Loucy (cell line): ENCODE data around the gene STAB2.

Experiments
- H2AFZ ChIP-seq: fragments of 200-600 bp; sonication (generic); 2 replicates; pipeline ENCODE4 v1.6.0; 2016; ENCODE audit warnings: antibody characterized with exemption, mild to moderate bottlenecking, low read length, moderate library complexity
- H3F3A ChIP-seq: fragments of 200-600 bp; 2 replicates; pipeline ENCODE4 v1.6.0; 2016; ENCODE audit warnings: antibody characterized with exemption, low read depth, mild to moderate bottlenecking
- H3K27me3 ChIP-seq: fragments of 200-600 bp; sonication (generic); 2 replicates; pipeline ENCODE4 v1.6.1; 2014; ENCODE audit warnings: low read length, mild to moderate bottlenecking; ENCODE audit not compliant: insufficient read depth, poor library complexity, severe bottlenecking
- H3K36me3 ChIP-seq: fragments of 200-600 bp; sonication (generic); 2 replicates; pipeline ENCODE4 v1.6.1; 2016; ENCODE audit warnings: low read length; ENCODE audit not compliant: insufficient read depth
- H3K4me1 ChIP-seq: fragments of 200-600 bp; sonication (generic); 2 replicates; pipeline ENCODE4 v1.5.1; 2014; ENCODE audit warnings: low read length, mild to moderate bottlenecking; ENCODE audit not compliant: insufficient read depth, poor library complexity, severe bottlenecking
- H3K4me2 ChIP-seq: fragments of 200-600 bp; sonication (generic); 2 replicates; pipeline ENCODE4 v1.6.0; 2014; ENCODE audit warnings: antibody characterized with exemption, low read length, low read depth, mild to moderate bottlenecking; ENCODE audit not compliant: poor library complexity, severe bottlenecking
- H3K4me3 ChIP-seq: fragments of 200-600 bp; sonication (generic); 2 replicates; pipeline ENCODE4 v1.5.1; 2014; ENCODE audit warnings: low read length, mild to moderate bottlenecking, mixed read lengths; ENCODE audit not compliant: poor library complexity, severe bottlenecking
- H3K79me2 ChIP-seq: fragments of 200-600 bp; sonication (generic); 2 replicates; pipeline ENCODE4 v1.6.1; 2014; ENCODE audit warnings: low read length; ENCODE audit not compliant: insufficient read depth
- H3K9ac ChIP-seq: fragments of 200-600 bp; sonication (generic); 2 replicates; pipeline ENCODE4 v1.6.0; 2014; ENCODE audit warnings: mild to moderate bottlenecking, low read depth, low read length, moderate library complexity; ENCODE audit not compliant: poor library complexity, severe bottlenecking
- H3K9me2 ChIP-seq: fragments of 200-600 bp; sonication (generic); replicated peaks from 2 replicates; pipeline ENCODE4 v1.6.1; 2016; ENCODE audit warnings: low read depth, low read length, mixed read lengths
- H3K9me3 ChIP-seq: fragments of 200-600 bp; sonication (generic); 2 replicates; pipeline ENCODE4 v1.6.1; 2014; ENCODE audit warnings: mild to moderate bottlenecking, antibody characterized with exemption, low read length, low read depth; ENCODE audit not compliant: insufficient read depth
- H4K20me1 ChIP-seq: fragments of 200-600 bp; sonication (generic); 2 replicates; pipeline ENCODE4 v1.6.0; 2014; ENCODE audit warnings: antibody characterized with exemption, low read length, mild to moderate bottlenecking; ENCODE audit not compliant: insufficient read depth, poor library complexity, severe bottlenecking
- CTCF ChIP-seq: fragments of 200-600 bp; sonication (generic); conservative IDR thresholded peaks from 2 replicates; pipeline ENCODE4 v1.5.1; 2014; ENCODE audit warnings: mild to moderate bottlenecking, antibody characterized with exemption, low read length
- EZH2phosphoT487 ChIP-seq: fragments of 200-600 bp; IDR thresholded peaks from 2 replicates; pipeline ENCODE4 v1.6.1; 2018; ENCODE audit warnings: antibody characterized with exemption, mild to moderate bottlenecking, moderate library complexity, borderline replicate concordance

The STAB2 gene

GRCh38 chr12:103780992-103781391, 193.9 kb downstream of the STAB2 start:
- H3K4me3 ChIP-seq, result no peak overlapping the region
- no peaks in the 10 kb centered on the region for H3K79me2 ChIP-seq
- no peaks in the 10 kb centered on the region for H3K9me2 ChIP-seq
- H3K9ac ChIP-seq, result no peak overlapping the region
- H3K9me3 ChIP-seq, result no peaks in the 10 kb centered on the region
- H2AFZ ChIP-seq, result no peak overlapping the region
- no peak overlapping the region for H3K4me2 ChIP-seq
- no peaks in the 10 kb centered on the region for H3K4me1 ChIP-seq
- H3K36me3 ChIP-seq, result no peaks in the 10 kb centered on the region; the same call in 1 of the 2 replicates
- TF ChIP-seq EZH2phosphoT487 (no peak), CTCF (no peak)
- no peaks in the 10 kb centered on the region for H4K20me1 ChIP-seq
- no peaks in the 10 kb centered on the region for H3F3A ChIP-seq
- H3K27me3 ChIP-seq, result no peaks in the 10 kb centered on the region

- Histone ChIP-seq H3K9me3 (no peaks in the 10 kb centered on the region), H3K9ac (no peak overlapping the region), H3K9me2 (no peaks in the 10 kb centered on the region), H3F3A (no peaks in the 10 kb centered on the region), H4K20me1 (no peaks in the 10 kb centered on the region), H3K79me2 (no peaks in the 10 kb centered on the region), H3K4me1 (no peaks in the 10 kb centered on the region), H2AFZ (no peak overlapping the region), H3K27me3 (no peaks in the 10 kb centered on the region), H3K36me3 (no peaks in the 10 kb centered on the region; the same call in 1 of the 2 replicates), H3K4me2 (no peak overlapping the region), H3K4me3 (no peak overlapping the region)
- TF ChIP-seq CTCF, result no peak
- TF ChIP-seq EZH2phosphoT487, result no peak
Observed at GRCh38 chr12:103782399-103782798, 195.3 kb downstream of the STAB2 start.

- Histone ChIP-seq H3K27me3 (no peaks in the 10 kb centered on the region), H2AFZ (no peak overlapping the region), H3K9ac (no peak overlapping the region), H3K36me3 (no peaks in the 10 kb centered on the region; the same call in 1 of the 2 replicates), H3K9me2 (no peaks in the 10 kb centered on the region), H3K9me3 (no peaks in the 10 kb centered on the region), H3K4me3 (no peak overlapping the region), H3K4me2 (no peak overlapping the region), H3F3A (no peaks in the 10 kb centered on the region), H4K20me1 (no peaks in the 10 kb centered on the region), H3K79me2 (no peaks in the 10 kb centered on the region), H3K4me1 (no peaks in the 10 kb centered on the region)
- no peak for TF ChIP-seq CTCF
- no peak for TF ChIP-seq EZH2phosphoT487
Observed at GRCh38 chr12:103783744-103784664, 196.9 kb downstream of the STAB2 start.
